DLD1 (cell line): Measurements from ENCODE around the gene ZNF500.
"Not testable (repeated sequence)": the region's sequence is repeated elsewhere in the genome, so short reads cannot be mapped to it uniquely, and the experiment has no call there.

ENCODE experiments used
- in situ Hi-C: cut with HindIII; loops from 2 replicates; pipeline ENCODE4 v1.10.0; 2017; ENCODE audit warnings: low sequenced_read_pairs

The ZNF500 gene

GRCh38 chr16:4796982-4797804, 30.2 kb upstream of the ZNF500 start:
- in situ Hi-C loops: no loop called here

GRCh38 chr16:4795828-4796572, 29.0 kb upstream of the ZNF500 start:
- in situ Hi-C loops: no loop called here

GRCh38 chr16:4795181-4795827, 28.3 kb upstream of the ZNF500 start, which contains the start of gene SMIM22:
Gene SMIM22, plus strand, starts transcription at chr16:4795369. Its CDS starts 366 bp downstream, at chr16:4795735.
- in situ Hi-C loops: no loop called here

- in situ Hi-C loops: no loop called here
Measured at GRCh38 chr16:4792951-4793513, 26.1 kb upstream of the ZNF500 start.

GRCh38 chr16:4790871-4791270, 23.9 kb upstream of the ZNF500 start:
- in situ Hi-C loops: no loop called here

GRCh38 chr16:4790261-4790660, 23.3 kb upstream of the ZNF500 start:
- in situ Hi-C loops: no loop called here

- in situ Hi-C loops: no loop called here
Measured at GRCh38 chr16:4788910-4789309, 21.9 kb upstream of the ZNF500 start.

- in situ Hi-C loops: no loop called here
Measured at GRCh38 chr16:4788489-4788889, 21.5 kb upstream of the ZNF500 start.

- in situ Hi-C loops: no loop called here
Measured at GRCh38 chr16:4787627-4788482, 20.9 kb upstream of the ZNF500 start, which contains the start of gene SEPTIN12. Gene SEPTIN12, minus strand, starts transcription at chr16:4788345. Its CDS starts 700 bp downstream, at chr16:4787645.

GRCh38 chr16:4787068-4787467, 20.1 kb upstream of the ZNF500 start:
- in situ Hi-C loops: no loop called here

- in situ Hi-C loops: no loop called here
Measured at GRCh38 chr16:4785758-4786433, 18.9 kb upstream of the ZNF500 start.

GRCh38 chr16:4784444-4784987, 17.6 kb upstream of the ZNF500 start:
- in situ Hi-C loops: not testable (repeated sequence)

GRCh38 chr16:4783951-4784336, 17.0 kb upstream of the ZNF500 start:
- in situ Hi-C loops: no loop called here

- in situ Hi-C loops: no loop called here
Measured at GRCh38 chr16:4783251-4783950, 16.4 kb upstream of the ZNF500 start.

GRCh38 chr16:4780235-4780634, 13.3 kb upstream of the ZNF500 start:
- in situ Hi-C loops: no loop called here

- in situ Hi-C loops: no loop called here
Measured at GRCh38 chr16:4778050-4778392, 11.1 kb upstream of the ZNF500 start.

GRCh38 chr16:4777339-4778049, 10.5 kb upstream of the ZNF500 start:
- in situ Hi-C loops: no loop called here

- in situ Hi-C loops: no loop called here
Measured at GRCh38 chr16:4776141-4776705, 9.3 kb upstream of the ZNF500 start.
